ENCODE data around the gene THYN1. TPM values are rescaled to one million over a fixed set of nuclear protein-coding genes. Genes with fewer than 3 reads are reported as not detected.

Gene THYN1
- total RNA-seq, 1 experiment from 2014 or later, result 97.0 TPM

- no peak overlapping the region for H3K27ac ChIP-seq (ENCODE audit: insufficient read length, low read depth, low read length)
- H3K14ac ChIP-seq (ENCODE audit: insufficient read depth, low read length), result no peak overlapping the region
- no peak overlapping the region for H3K9ac ChIP-seq (ENCODE audit: extremely low read depth, insufficient read length, low read length)
- H2BK5ac ChIP-seq (ENCODE audit: insufficient read length, low read length), result no peak overlapping the region
- H2AFZ ChIP-seq (ENCODE audit: low read length), result no peak overlapping the region
- Mint-ChIP-seq H3K36me3 (ENCODE audit: insufficient read depth in 1 of 3, low read depth in 3 of 3) (peaks cover 36 to 78% (median 71%) of the 10 kb centered on the region in 3 experiments; a peak in 6 of 7 replicates), H3K4me3 (no peak overlapping the region), H3K27ac (no peak overlapping the region; a peak in 1 of 7 replicates), H3K27me3 (ENCODE audit: low read depth) (no peaks in the 10 kb centered on the region), H3K9me3 (no peaks in the 10 kb centered on the region), H3K4me1 (no peaks in the 10 kb centered on the region; a peak in 1 of 4 replicates)
- no peak for DNase-seq
- H3K4me1 ChIP-seq (ENCODE audit: insufficient read depth, low read length), result no peaks in the 10 kb centered on the region
- no peak overlapping the region for H3K4me2 ChIP-seq (ENCODE audit: insufficient read depth, insufficient read length, low read length)
- no peak overlapping the region for H4K8ac ChIP-seq (replicated peaks; ENCODE audit: insufficient read length, low read depth, low read length)
- H3K27me3 ChIP-seq (ENCODE audit: insufficient read depth, low read length), result no peaks in the 10 kb centered on the region
- H3T11ph ChIP-seq (ENCODE audit: low read length), result no peak overlapping the region
- H2BK15ac ChIP-seq (ENCODE audit: low read depth, low read length), result no peak overlapping the region
- H3K4ac ChIP-seq (ENCODE audit: low read depth, low read length), result no peak overlapping the region
- no peaks in the 10 kb centered on the region for H3K23me2 ChIP-seq (ENCODE audit: insufficient read length, low read depth, low read length, poor library complexity, severe bottlenecking)
- no peak overlapping the region for H3K56ac ChIP-seq (ENCODE audit: insufficient read length, low read depth, low read length)
- H3K9me3 ChIP-seq (ENCODE audit: control insufficient read depth, low read depth, low read length), result no peaks in the 10 kb centered on the region
- TF ChIP-seq CTCF (conservative IDR thresholded peaks at IDR 0.05), result no peak
- H3K18ac ChIP-seq (ENCODE audit: insufficient read length, low read depth, low read length), result no peak overlapping the region
- H3K79me2 ChIP-seq (ENCODE audit: insufficient read depth, low read length), result no peaks in the 10 kb centered on the region
- no peak overlapping the region for H2BK120ac ChIP-seq (ENCODE audit: low read depth, low read length, poor library complexity, severe bottlenecking)
- H4K5ac ChIP-seq (ENCODE audit: insufficient read length, low read depth, low read length), result no peak overlapping the region
- no peaks in the 10 kb centered on the region for H4K20me1 ChIP-seq (ENCODE audit: control insufficient read depth, insufficient read depth, insufficient read length)
- no peak overlapping the region for H2BK12ac ChIP-seq (ENCODE audit: insufficient read length, low read depth, low read length)
- no peak overlapping the region for H4K91ac ChIP-seq (ENCODE audit: insufficient read length, low read depth, low read length)
- H2AK5ac ChIP-seq (ENCODE audit: insufficient read length, low read length), result no peak overlapping the region
- no CpG with 5 or more reads among the region's 5 CpGs for WGBS (ENCODE audit: extremely low coverage, insufficient read length, low lambda C conversion rate)
- no peak overlapping the region for H3K23ac ChIP-seq (ENCODE audit: insufficient read length, low read depth, low read length)
- no peaks in the 10 kb centered on the region for H3K79me1 ChIP-seq (ENCODE audit: insufficient read depth, low read depth, low read length, poor library complexity, severe bottlenecking)
- H2BK20ac ChIP-seq (ENCODE audit: low read depth, low read length, poor library complexity, severe bottlenecking), result no peak overlapping the region
Observed at GRCh38 chr11:134206185-134206584, 47.0 kb downstream of the THYN1 start.

All from H9 (cell line).